H9 (cell line): ENCODE data around the gene TREM1. TPM values are rescaled to one million over a fixed set of nuclear protein-coding genes. Genes with fewer than 3 reads are reported as not detected.

ENCODE experiments used
- DNase-seq: peaks from one replicate; pipeline ENCODE4 v3.0.0-alpha.2; 2017
- H2AFZ ChIP-seq: one replicate; pipeline ENCODE4 v1.6.1; 2013; ENCODE audit warnings: mild to moderate bottlenecking, low read length, control low read depth, moderate library complexity
- H2AK5ac ChIP-seq: 2 replicates; pipeline ENCODE4 v1.6.1; 2013; ENCODE audit warnings: low read length, control low read depth, mixed read lengths; ENCODE audit not compliant: insufficient read length
- H2BK120ac ChIP-seq: one replicate; pipeline ENCODE4 v1.6.1; 2013; ENCODE audit warnings: low read depth, mild to moderate bottlenecking, low read length, control low read depth, inconsistent platforms; ENCODE audit not compliant: poor library complexity, severe bottlenecking
- H2BK12ac ChIP-seq: 2 replicates; pipeline ENCODE4 v1.6.1; 2013; ENCODE audit warnings: low read length, control low read depth, mixed read lengths, low read depth; ENCODE audit not compliant: insufficient read length
- H2BK15ac ChIP-seq: 2 replicates; pipeline ENCODE4 v1.6.1; 2013; ENCODE audit warnings: low read depth, low read length, control low read depth
- H2BK20ac ChIP-seq: one replicate; pipeline ENCODE4 v1.6.1; 2013; ENCODE audit warnings: low read depth, mild to moderate bottlenecking, low read length, control low read depth, inconsistent platforms; ENCODE audit not compliant: poor library complexity, severe bottlenecking
- H2BK5ac ChIP-seq: 2 replicates; pipeline ENCODE4 v1.6.1; 2013; ENCODE audit warnings: low read length, control low read depth, mixed read lengths; ENCODE audit not compliant: insufficient read length
- H3K14ac ChIP-seq: 2 replicates; pipeline ENCODE4 v1.6.1; 2013; ENCODE audit warnings: low read length, control low read depth; ENCODE audit not compliant: insufficient read depth
- H3K18ac ChIP-seq: 2 replicates; pipeline ENCODE4 v1.6.1; 2013; ENCODE audit warnings: low read depth, mild to moderate bottlenecking, mixed read lengths, low read length, control low read depth; ENCODE audit not compliant: insufficient read length
- H3K23ac ChIP-seq: 2 replicates; pipeline ENCODE4 v1.6.1; 2013; ENCODE audit warnings: low read length, control low read depth, mixed read lengths, low read depth; ENCODE audit not compliant: insufficient read length
- H3K23me2 ChIP-seq: 2 replicates; pipeline ENCODE4 v1.6.1; 2013; ENCODE audit warnings: low read depth, mild to moderate bottlenecking, mixed read lengths, low read length, control low read depth; ENCODE audit not compliant: insufficient read length, poor library complexity, severe bottlenecking
- H3K27ac ChIP-seq: 2 replicates; pipeline ENCODE4 v1.5.1; 2013; ENCODE audit warnings: low read length, control low read depth, mixed read lengths, low read depth; ENCODE audit not compliant: insufficient read length
- H3K27me3 ChIP-seq: 2 replicates; pipeline ENCODE4 v1.6.1; 2013; ENCODE audit warnings: low read length, control low read depth, inconsistent platforms; ENCODE audit not compliant: insufficient read depth
- H3K4ac ChIP-seq: 2 replicates; pipeline ENCODE4 v1.6.1; 2013; ENCODE audit warnings: low read depth, mild to moderate bottlenecking, control low read depth, inconsistent platforms, low read length, moderate library complexity
- H3K4me1 ChIP-seq: 2 replicates; pipeline ENCODE4 v1.6.1; 2013; ENCODE audit warnings: low read length, control low read depth, inconsistent platforms; ENCODE audit not compliant: insufficient read depth
- H3K4me2 ChIP-seq: 2 replicates; pipeline ENCODE4 v1.6.1; 2013; ENCODE audit warnings: low read length, control low read depth, mixed read lengths; ENCODE audit not compliant: insufficient read length, insufficient read depth
- H3K56ac ChIP-seq: 2 replicates; pipeline ENCODE4 v1.6.1; 2013; ENCODE audit warnings: low read depth, mild to moderate bottlenecking, mixed read lengths, low read length, control low read depth; ENCODE audit not compliant: insufficient read length
- H3K79me1 ChIP-seq: 2 replicates; pipeline ENCODE4 v1.6.1; 2013; ENCODE audit warnings: low read depth, mild to moderate bottlenecking, moderate library complexity, low read length, control low read depth, inconsistent platforms; ENCODE audit not compliant: insufficient read depth, poor library complexity, severe bottlenecking
- H3K79me2 ChIP-seq: 2 replicates; pipeline ENCODE4 v1.6.1; 2013; ENCODE audit warnings: low read length, control low read depth, inconsistent platforms; ENCODE audit not compliant: insufficient read depth
- H3K9ac ChIP-seq: 2 replicates; pipeline ENCODE4 v1.6.1; 2013; ENCODE audit warnings: low read length, control low read depth, mixed read lengths; ENCODE audit not compliant: insufficient read length; ENCODE audit errors: extremely low read depth
- H3K9me3 ChIP-seq: one replicate; pipeline ENCODE4 v1.6.1; 2013; ENCODE audit warnings: low read depth, low read length, inconsistent platforms; ENCODE audit not compliant: control insufficient read depth
- H3T11ph ChIP-seq: one replicate; pipeline ENCODE4 v1.6.1; 2013; ENCODE audit warnings: mild to moderate bottlenecking, low read length, control low read depth, inconsistent platforms
- H4K20me1 ChIP-seq: one replicate; pipeline ENCODE4 v1.6.1; 2013; ENCODE audit not compliant: control insufficient read depth, insufficient read length, insufficient read depth
- H4K5ac ChIP-seq: 2 replicates; pipeline ENCODE4 v1.6.1; 2013; ENCODE audit warnings: low read depth, mild to moderate bottlenecking, mixed read lengths, low read length, control low read depth; ENCODE audit not compliant: insufficient read length
- H4K8ac ChIP-seq: replicated peaks from 2 replicates; pipeline ENCODE4 v1.6.1; 2013; ENCODE audit warnings: low read length, control low read depth, mixed read lengths, low read depth; ENCODE audit not compliant: insufficient read length
- H4K91ac ChIP-seq: 2 replicates; pipeline ENCODE4 v1.6.1; 2013; ENCODE audit warnings: low read depth, mild to moderate bottlenecking, moderate library complexity, mixed read lengths, low read length, control low read depth; ENCODE audit not compliant: insufficient read length
- H3K27ac Mint-ChIP-seq, 3 experiments: 2 replicates in 2 of 3; 3 replicates in 1 of 3; pipeline ENCODE4 v1.8.0; 2020 to 2021; ENCODE audit warnings: mixed read lengths in 3 of 3, mild to moderate bottlenecking in 1 of 3, moderate library complexity in 1 of 3
- H3K27me3 Mint-ChIP-seq: 2 replicates; pipeline ENCODE4 v1.8.0; 2021; ENCODE audit warnings: low read depth, mild to moderate bottlenecking, moderate library complexity, mixed read lengths
- H3K36me3 Mint-ChIP-seq, 3 experiments: 2 replicates in 2 of 3; 3 replicates in 1 of 3; pipeline ENCODE4 v1.8.0; 2020 to 2021; ENCODE audit warnings: low read depth in 3 of 3, mixed read lengths in 3 of 3; ENCODE audit not compliant: insufficient read depth in 1 of 3
- H3K4me1 Mint-ChIP-seq, 2 experiments: 2 replicates each; pipeline ENCODE4 v1.8.0; 2020; ENCODE audit warnings: mixed read lengths in 2 of 2
- H3K4me3 Mint-ChIP-seq, 2 experiments: 2 replicates in 1 of 2; 3 replicates in 1 of 2; pipeline ENCODE4 v1.8.0; 2020 to 2021; ENCODE audit warnings: mild to moderate bottlenecking in 2 of 2, mixed read lengths in 2 of 2, moderate library complexity in 1 of 2
- H3K9me3 Mint-ChIP-seq, 2 experiments: 2 replicates in 1 of 2; 3 replicates in 1 of 2; pipeline ENCODE4 v1.8.0; 2020; ENCODE audit warnings: mild to moderate bottlenecking in 2 of 2, mixed read lengths in 2 of 2, moderate library complexity in 1 of 2
- WGBS: extraction: QIAGEN DNeasy Blood & Tissue Kit; methylation state at CpG from one replicate; pipeline ENCODE4 v1.1.7; 2013; ENCODE audit warnings: missing lambda C conversion rate, low lambda C conversion rate, mixed read lengths; ENCODE audit not compliant: insufficient read length; ENCODE audit errors: extremely low coverage; 5-methylcytosine and 5-hydroxymethylcytosine counted together
- long read RNA-seq: library from polyadenylated mRNA; unstranded; transcript quantifications from one replicate; pipeline ENCODE4 v2.0.0, GENCODE V29; 2020
- total RNA-seq: library from RNA; stranded (reverse); gene quantifications from 2 replicates; pipeline ENCODE4 v1.2.1, GENCODE V29; 2021
- TF ChIP-seq, protein P1 (sequence below): fragments of 200-600 bp; sonication (generic); conservative IDR thresholded peaks from 3 replicates; pipeline ENCODE4 v1.8.0; 2021; ENCODE audit warnings: antibody characterized with exemption, mild to moderate bottlenecking

The TREM1 gene
- not detected in 2 replicates for total RNA-seq
- long read RNA-seq = 0 reads

DNA sequence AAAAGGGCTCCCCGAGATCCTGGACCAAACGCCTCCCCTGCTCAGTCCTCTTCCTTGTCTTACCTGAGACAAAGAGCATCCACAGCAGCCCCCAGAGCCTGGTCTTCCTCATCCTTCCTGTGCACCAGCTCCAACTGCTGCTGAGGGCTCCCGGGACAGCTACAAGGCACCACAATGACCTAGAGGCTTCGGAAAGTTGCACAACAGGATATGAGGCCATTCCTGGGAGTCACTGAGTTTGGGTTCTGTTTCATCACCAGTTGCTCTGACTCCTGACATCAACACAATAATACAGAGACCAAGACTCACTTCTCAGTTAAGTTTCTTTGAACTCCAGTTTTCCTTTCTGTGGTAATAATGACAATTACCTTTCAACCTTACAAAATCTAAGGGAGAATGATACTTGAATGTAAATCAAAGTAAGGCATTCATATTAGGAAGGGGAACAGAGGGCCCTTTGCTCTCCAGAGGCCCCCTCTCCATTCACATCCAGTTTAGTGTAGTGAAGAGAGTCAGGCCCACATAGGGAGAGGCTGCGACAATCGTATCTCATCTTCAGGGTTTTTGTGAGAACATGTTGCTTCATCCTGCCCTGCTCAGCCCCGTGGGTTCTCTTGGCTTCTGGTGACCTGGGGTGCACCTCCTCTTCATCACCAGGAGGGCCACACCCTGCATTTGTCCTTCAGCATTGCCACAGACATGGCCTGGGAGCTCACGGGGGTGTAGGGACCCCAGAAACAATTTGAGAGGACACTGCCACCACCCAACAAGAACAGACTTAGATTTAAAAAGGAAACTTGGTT is at the start of gene TREM1:
TSS of gene TREM1 (minus strand) at position 139 of the 803 bp plus-strand sequence. CDS start at position 112, 27 bp downstream.
- Histone ChIP-seq H3K14ac (no peak within 1 kb of the TSS), H3K9ac (no peak within 1 kb of the TSS), H4K91ac (no peak within 1 kb of the TSS), H4K8ac (no peak within 1 kb of the TSS), H3K27me3 (peaks cover 3% of the 10 kb centered on the region; the same call in 1 of the 2 replicates), H3K56ac (no peak within 1 kb of the TSS), H2AFZ (no peak within 1 kb of the TSS), H3K79me1 (no peaks in the 10 kb centered on the region), H4K5ac (no peak within 1 kb of the TSS), H3K9me3 (no peaks in the 10 kb centered on the region), H3K4me1 (no peaks in the 10 kb centered on the region), H4K20me1 (no peaks in the 10 kb centered on the region), H3T11ph (no peak within 1 kb of the TSS), H2BK12ac (no peak within 1 kb of the TSS), H3K4me2 (no peak within 1 kb of the TSS), H2BK5ac (no peak within 1 kb of the TSS), H3K23me2 (no peaks in the 10 kb centered on the region), H2BK15ac (no peak within 1 kb of the TSS), H2BK120ac (no peak within 1 kb of the TSS), H3K4ac (no peak within 1 kb of the TSS), H3K79me2 (no peaks in the 10 kb centered on the region), H3K23ac (no peak within 1 kb of the TSS), H3K27ac (no peak within 1 kb of the TSS), H2AK5ac (no peak within 1 kb of the TSS), H2BK20ac (no peak within 1 kb of the TSS), H3K18ac (no peak within 1 kb of the TSS)
- no CpG with 5 or more reads among the region's 8 CpGs for WGBS
- Mint-ChIP-seq H3K27me3 (peaks cover 29% of the 10 kb centered on the region), H3K4me1 (peaks cover 31 to 32% of the 10 kb centered on the region in 2 experiments), H3K27ac (no peak within 1 kb of the TSS; a peak in 1 of 7 replicates), H3K9me3 (no peaks in the 10 kb centered on the region), H3K36me3 (no peaks in the 10 kb centered on the region), H3K4me3 (no peak within 1 kb of the TSS; a peak in 1 of 5 replicates)
- TF ChIP-seq, protein P1, sequence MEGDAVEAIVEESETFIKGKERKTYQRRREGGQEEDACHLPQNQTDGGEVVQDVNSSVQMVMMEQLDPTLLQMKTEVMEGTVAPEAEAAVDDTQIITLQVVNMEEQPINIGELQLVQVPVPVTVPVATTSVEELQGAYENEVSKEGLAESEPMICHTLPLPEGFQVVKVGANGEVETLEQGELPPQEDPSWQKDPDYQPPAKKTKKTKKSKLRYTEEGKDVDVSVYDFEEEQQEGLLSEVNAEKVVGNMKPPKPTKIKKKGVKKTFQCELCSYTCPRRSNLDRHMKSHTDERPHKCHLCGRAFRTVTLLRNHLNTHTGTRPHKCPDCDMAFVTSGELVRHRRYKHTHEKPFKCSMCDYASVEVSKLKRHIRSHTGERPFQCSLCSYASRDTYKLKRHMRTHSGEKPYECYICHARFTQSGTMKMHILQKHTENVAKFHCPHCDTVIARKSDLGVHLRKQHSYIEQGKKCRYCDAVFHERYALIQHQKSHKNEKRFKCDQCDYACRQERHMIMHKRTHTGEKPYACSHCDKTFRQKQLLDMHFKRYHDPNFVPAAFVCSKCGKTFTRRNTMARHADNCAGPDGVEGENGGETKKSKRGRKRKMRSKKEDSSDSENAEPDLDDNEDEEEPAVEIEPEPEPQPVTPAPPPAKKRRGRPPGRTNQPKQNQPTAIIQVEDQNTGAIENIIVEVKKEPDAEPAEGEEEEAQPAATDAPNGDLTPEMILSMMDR = no peak
- no peak for DNase-seq
